ENCODE data around the gene NT5E.

GRCh38 chr6:85452441-85452881, 2.6 kb downstream of the NT5E start:
- TF ChIP-seq CTCF (IDR thresholded peaks at IDR 0.05), result no peak
- no peak for TF ChIP-seq EZH2phosphoT487 (IDR thresholded peaks at IDR 0.05; ENCODE audit: borderline replicate concordance, low read depth)
- TF ChIP-seq POLR2AphosphoS5 (IDR thresholded peaks at IDR 0.05; ENCODE audit: low read depth, low read length), result no peak
- no peak for TF ChIP-seq ZBTB33 (IDR thresholded peaks at IDR 0.05; ENCODE audit: borderline replicate concordance, low read depth)
- TF ChIP-seq YY1 (IDR thresholded peaks at IDR 0.05; ENCODE audit: low read depth), result no peak
- TF ChIP-seq EP300 (IDR thresholded peaks at IDR 0.05; ENCODE audit: borderline replicate concordance in 1 of 2, low read depth in 1 of 2, low read length in 1 of 2), result no peak
- no peak for TF ChIP-seq RCOR1 (IDR thresholded peaks at IDR 0.05; ENCODE audit: low read length)
- no peak for TF ChIP-seq RAD21 (IDR thresholded peaks at IDR 0.05; ENCODE audit: low read length)
- no peak for TF ChIP-seq CHD2 (IDR thresholded peaks at IDR 0.05; ENCODE audit: low read length, partially characterized antibody)
- TF ChIP-seq TAF1 (IDR thresholded peaks at IDR 0.05; ENCODE audit: borderline replicate concordance, low read depth, low read length), result no peak
- no peak for TF ChIP-seq FOXM1 (IDR thresholded peaks at IDR 0.05; ENCODE audit: low read depth)
- TF ChIP-seq MAX (IDR thresholded peaks at IDR 0.05; ENCODE audit: low read depth), result peak; percentile 50; the same call in 1 of the 2 replicates
- TF ChIP-seq TCF12 (IDR thresholded peaks at IDR 0.05), result no peak
